Activated CD4-positive, alpha-beta memory T cell treated with anti-CD3 and anti-CD28 coated beads, Interleukin-2, amount 10 ng/mL, durations not matched to agents 7 days and 5 days (primary cell): Measurements from ENCODE around the gene NMUR2. TPM values are rescaled to one million over a fixed set of nuclear protein-coding genes. Genes with fewer than 3 reads are reported as not detected.

Experiments
- CTCF ChIA-PET: fragments of 350-600 bp; sonication (Branson Sonifier 250); formaldehyde crosslinking; loops from one replicate; lab custom pipeline; 2021; ENCODE audit warnings: antibody characterized with exemption, inconsistent platforms; lab: Charles Lee
- POLR2A ChIA-PET: fragments of 350-600 bp; sonication (Branson Sonifier 250); formaldehyde crosslinking; loops from one replicate; lab custom pipeline; 2021; ENCODE audit warnings: antibody characterized with exemption; lab: Charles Lee
- DNase-seq: peaks from one replicate; pipeline ENCODE4 v3.0.0-alpha.2; 2020
- H3K27ac Mint-ChIP-seq: one replicate; pipeline ENCODE4 v1.8.0; 2021; ENCODE audit warnings: mild to moderate bottlenecking, mixed read lengths
- H3K27me3 Mint-ChIP-seq: one replicate; pipeline ENCODE4 v1.8.0; 2021; ENCODE audit warnings: mixed read lengths
- H3K36me3 Mint-ChIP-seq: one replicate; pipeline ENCODE4 v1.8.0; 2021; ENCODE audit warnings: low read depth, mixed read lengths
- H3K4me1 Mint-ChIP-seq: one replicate; pipeline ENCODE4 v1.8.0; 2021; ENCODE audit warnings: mixed read lengths
- H3K4me3 Mint-ChIP-seq: one replicate; pipeline ENCODE4 v1.8.0; 2021; ENCODE audit warnings: mild to moderate bottlenecking, mixed read lengths
- H3K9me3 Mint-ChIP-seq: one replicate; pipeline ENCODE4 v1.8.0; 2021; ENCODE audit warnings: mixed read lengths
- total RNA-seq, 2 experiments: library from RNA; stranded (reverse); gene quantifications; one replicate each; pipeline ENCODE4 v1.2.3, GENCODE V29; 2021

Gene NMUR2
- total RNA-seq, 2 experiments from 2014 or later, result not detected

DNA sequence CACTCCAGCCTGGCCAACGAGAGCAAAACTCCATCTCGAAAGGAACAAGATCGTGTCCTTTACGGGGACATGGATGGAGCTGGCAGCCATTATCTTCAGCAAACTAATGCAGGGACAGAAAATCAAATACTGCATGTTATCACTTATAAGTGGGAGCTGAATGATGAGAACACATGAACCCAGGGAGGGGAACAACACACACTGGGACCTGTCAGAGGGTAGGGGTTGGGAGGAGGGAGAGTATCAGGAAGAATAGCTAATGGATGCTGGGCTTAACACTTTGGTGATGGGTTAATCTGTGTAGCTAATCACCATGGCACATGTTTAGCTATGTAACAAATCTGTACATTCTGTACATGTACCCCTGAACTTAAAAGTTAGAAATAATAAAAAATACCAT is 40.9 kb downstream of the NMUR2 start:
- Mint-ChIP-seq H3K27me3 (peaks cover 2% of the 10 kb centered on the region), H3K4me3 (no peak overlapping the region), H3K9me3 (no peaks in the 10 kb centered on the region), H3K36me3 (no peaks in the 10 kb centered on the region), H3K4me1 (no peaks in the 10 kb centered on the region), H3K27ac (no peak overlapping the region)
- POLR2A ChIA-PET, result no interaction called here
- CTCF ChIA-PET, result no interaction called here
- DNase-seq, result no peak

DNA sequence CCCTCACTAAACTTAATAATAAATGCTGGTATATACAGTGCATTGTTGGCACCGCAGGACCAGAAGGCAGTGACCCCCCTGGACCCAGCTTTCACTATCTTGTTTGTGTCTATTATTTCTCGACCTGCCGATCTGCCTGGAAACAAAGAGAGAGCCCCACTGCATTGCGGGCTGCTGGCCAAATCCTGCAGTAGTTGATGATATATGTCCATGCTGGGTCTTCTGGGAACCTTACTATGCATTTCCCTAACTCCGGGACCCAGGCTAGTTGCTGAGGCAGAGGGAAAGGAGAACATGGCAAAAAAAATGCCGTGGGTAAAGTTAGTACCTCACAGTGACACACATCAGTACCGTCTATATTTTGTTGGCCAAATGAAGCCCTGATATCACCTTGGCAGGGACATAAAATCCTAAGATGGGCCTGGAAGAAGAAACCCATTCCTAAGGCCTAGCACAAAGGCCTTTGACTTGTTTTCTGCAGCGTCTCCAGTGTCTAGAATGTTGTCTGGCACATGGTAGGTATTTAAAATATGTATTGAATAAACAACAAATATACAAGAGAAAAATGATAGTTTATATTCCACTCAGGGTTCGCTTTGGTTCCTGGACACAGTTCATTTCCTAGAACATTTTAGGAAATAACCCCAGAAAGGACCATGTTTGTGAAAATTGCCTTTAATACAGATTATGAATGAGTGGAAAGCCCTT is 46.1 kb downstream of the NMUR2 start:
- H3K4me3 Mint-ChIP-seq, result no peak overlapping the region
- H3K4me1 Mint-ChIP-seq, result no peaks in the 10 kb centered on the region
- DNase-seq, result no peak
- no peak overlapping the region for H3K27ac Mint-ChIP-seq
- ChIA-PET POLR2A (no interaction called here), CTCF (no interaction called here)
- H3K27me3 Mint-ChIP-seq, result peaks cover 2% of the 10 kb centered on the region
- H3K36me3 Mint-ChIP-seq, result no peaks in the 10 kb centered on the region
- no peaks in the 10 kb centered on the region for H3K9me3 Mint-ChIP-seq

DNA sequence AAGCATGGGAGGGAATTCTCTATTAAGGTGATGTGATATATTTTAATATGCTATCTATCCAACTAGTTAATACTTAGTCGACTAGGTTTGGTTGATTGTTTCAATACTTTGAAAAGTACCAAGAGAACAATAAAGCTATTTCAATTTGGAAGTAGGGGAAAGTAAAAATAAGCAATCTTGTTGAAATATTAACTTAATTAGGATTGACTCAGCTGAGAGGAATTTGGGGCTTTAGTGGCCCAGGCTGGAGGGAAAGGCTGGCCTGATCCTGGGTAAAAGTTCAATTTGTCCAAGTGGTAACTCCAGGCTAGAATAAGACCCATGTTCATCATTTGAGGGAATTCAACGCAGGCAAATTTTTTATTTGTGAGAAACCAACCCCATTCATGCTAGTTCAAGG is 48.6 kb downstream of the NMUR2 start:
- Mint-ChIP-seq H3K9me3 (no peaks in the 10 kb centered on the region), H3K36me3 (no peaks in the 10 kb centered on the region), H3K4me3 (no peak overlapping the region), H3K4me1 (no peaks in the 10 kb centered on the region), H3K27ac (no peak overlapping the region), H3K27me3 (peaks cover 2% of the 10 kb centered on the region)
- no peak for DNase-seq
- CTCF ChIA-PET, result no interaction called here
- POLR2A ChIA-PET, result no interaction called here

DNA sequence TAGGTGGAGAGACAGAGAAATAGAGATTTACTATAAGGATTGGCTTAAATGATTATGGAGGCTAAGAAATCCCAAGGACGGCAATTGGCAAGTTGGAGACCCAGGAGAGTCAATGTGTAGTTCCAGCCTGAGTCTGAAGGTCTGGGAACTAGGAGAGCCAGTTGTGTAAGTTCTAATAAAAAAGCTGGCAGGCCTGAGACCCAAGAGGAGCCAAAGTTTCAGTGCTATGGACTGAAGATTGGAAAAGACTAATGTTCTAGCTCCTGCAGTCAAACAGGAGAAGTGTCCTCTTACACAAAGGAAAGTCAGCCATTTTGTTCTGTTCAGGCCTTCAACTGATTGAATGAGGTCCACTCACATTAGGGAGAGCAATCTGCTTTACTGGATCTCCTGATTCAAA is 50.0 kb downstream of the NMUR2 start:
- no peak overlapping the region for H3K27ac Mint-ChIP-seq
- POLR2A ChIA-PET, result no interaction called here
- DNase-seq, result no peak
- H3K27me3 Mint-ChIP-seq, result no peaks in the 10 kb centered on the region
- CTCF ChIA-PET, result interaction anchor here (0.7 kb wide), 1 partner anchor 175 kb away, joined by 3 read pairs; no protein-coding TSS in a partner anchor
- H3K9me3 Mint-ChIP-seq, result no peaks in the 10 kb centered on the region
- H3K4me1 Mint-ChIP-seq, result no peaks in the 10 kb centered on the region
- no peak overlapping the region for H3K4me3 Mint-ChIP-seq
- H3K36me3 Mint-ChIP-seq, result no peaks in the 10 kb centered on the region

DNA sequence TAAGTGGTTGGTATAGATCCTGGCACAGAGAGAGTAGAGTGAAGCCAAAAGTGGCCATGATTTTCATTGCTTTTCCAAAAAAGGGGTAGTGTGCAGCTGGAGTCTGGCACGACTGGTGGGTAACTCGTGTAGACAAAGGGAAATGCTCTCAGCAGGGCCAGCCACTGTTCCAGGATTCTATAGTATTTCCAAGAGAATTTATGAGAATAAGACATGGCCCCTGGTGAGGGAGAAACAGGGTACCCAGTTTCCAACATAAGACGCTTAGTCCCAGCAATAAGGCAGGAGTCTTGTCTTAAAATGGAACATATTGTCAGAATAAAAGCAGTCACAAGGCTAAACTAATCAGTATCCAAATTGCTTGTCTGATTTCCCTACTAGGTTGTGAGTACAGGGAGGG is 52.1 kb downstream of the NMUR2 start:
- DNase-seq, result no peak
- no peaks in the 10 kb centered on the region for H3K9me3 Mint-ChIP-seq
- H3K27ac Mint-ChIP-seq, result no peak overlapping the region
- ChIA-PET POLR2A (no interaction called here), CTCF (no interaction called here)
- H3K27me3 Mint-ChIP-seq, result no peaks in the 10 kb centered on the region
- no peak overlapping the region for H3K4me3 Mint-ChIP-seq
- H3K36me3 Mint-ChIP-seq, result no peaks in the 10 kb centered on the region
- no peaks in the 10 kb centered on the region for H3K4me1 Mint-ChIP-seq

DNA sequence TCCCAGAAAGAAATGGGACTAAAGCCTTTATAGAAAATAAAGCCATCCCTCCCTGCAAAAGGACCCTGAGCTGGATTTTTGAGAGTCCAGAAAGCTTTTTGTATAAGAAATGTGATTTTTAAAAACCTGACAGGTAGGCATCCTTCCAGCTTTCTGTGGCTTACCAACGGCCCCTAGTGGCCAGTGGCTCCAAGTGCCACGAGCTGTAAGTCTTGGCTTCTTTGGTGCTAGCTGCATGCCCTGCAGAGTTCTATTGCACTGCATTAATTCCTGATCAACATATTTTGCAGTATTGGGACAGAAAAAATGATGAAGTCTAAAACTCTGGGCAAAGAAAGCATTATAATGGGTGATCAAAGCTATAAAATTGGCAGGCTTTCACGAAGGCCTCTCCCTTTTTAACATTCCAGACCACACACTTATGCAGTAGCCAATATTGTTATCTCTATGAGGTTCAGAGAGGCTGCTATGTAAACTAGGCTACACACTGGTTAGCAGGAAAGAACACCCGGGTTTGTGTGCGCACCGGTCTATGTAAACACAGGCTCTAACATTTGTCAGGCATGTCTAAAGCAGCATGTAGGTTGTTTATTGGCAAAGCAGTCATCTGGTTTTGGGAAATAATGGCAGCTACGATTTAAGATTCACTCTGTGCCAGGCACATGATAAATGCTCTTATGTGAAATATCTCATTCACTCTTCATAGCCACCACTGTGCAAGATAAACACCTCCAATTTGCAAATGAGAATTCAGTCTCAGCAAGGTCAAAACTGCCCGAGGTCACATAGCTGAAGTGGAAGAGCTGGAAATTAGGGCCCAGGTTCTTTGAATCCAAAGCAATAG is 55.2 kb downstream of the NMUR2 start:
- H3K27me3 Mint-ChIP-seq, result no peaks in the 10 kb centered on the region
- H3K4me1 Mint-ChIP-seq, result no peaks in the 10 kb centered on the region
- no peak overlapping the region for H3K4me3 Mint-ChIP-seq
- peaks cover 3% of the 10 kb centered on the region for H3K9me3 Mint-ChIP-seq
- H3K27ac Mint-ChIP-seq, result no peak overlapping the region
- H3K36me3 Mint-ChIP-seq, result no peaks in the 10 kb centered on the region
- POLR2A ChIA-PET, result no interaction called here
- CTCF ChIA-PET, result interaction anchor here (0.7 to 3.0 kb wide), 20 partner anchors 10 to 698 kb away, joined by 3 to 31 read pairs (median 4); no protein-coding TSS in a partner anchor
- peak; percentile 43 for DNase-seq
